Tibial nerve (tissue), 3 donors: Measurements from ENCODE around the gene LPCAT3.

Experiments
- CTCF ChIP-seq, 5 experiments: fragments of 200-600 bp in 3 of 5; fragments of 450-650 bp in 2 of 5; sonication (generic) in 3 of 5; IDR thresholded peaks; one replicate each; pipeline ENCODE4 v1.5.1; 2016 to 2019; ENCODE audit warnings: antibody characterized with exemption in 5 of 5, mild to moderate bottlenecking in 3 of 5, moderate library complexity in 2 of 5
- POLR2A ChIP-seq, 2 donors: fragments of 450-650 bp; IDR thresholded peaks; one replicate each; pipeline ENCODE4 v1.6.1; 2017; ENCODE audit warnings: antibody characterized with exemption in 2 of 2, mild to moderate bottlenecking in 2 of 2, moderate library complexity in 2 of 2

- no peak for TF ChIP-seq CTCF (IDR thresholded peaks at IDR 0.05)
- no peak for TF ChIP-seq POLR2A (IDR thresholded peaks at IDR 0.05)
Observed at GRCh38 chr12:7034464-7034863, 16.2 kb upstream of the LPCAT3 start.
